Stimulated activated CD8-positive, alpha-beta memory T cell treated with anti-CD3 and anti-CD28 coated beads, Interleukin-2, amount 100 ng/mL, for 48 hours (primary cell): Measurements from ENCODE around the gene PLXNB2.

Experiments
- DNase-seq, 2 donors: peaks; one replicate each; pipeline ENCODE4 v3.0.0-alpha.2; 2020; ENCODE audit warnings: low read depth in 2 of 2

Gene PLXNB2

GRCh38 chr22:50227579-50228215 lies 79.7 kb downstream of the PLXNB2 start:
- no peak for DNase-seq

GRCh38 chr22:50226875-50227165 lies 80.6 kb downstream of the PLXNB2 start:
- DNase-seq = no peak

GRCh38 chr22:50226063-50226874 lies 81.2 kb downstream of the PLXNB2 start:
- DNase-seq = no peak

GRCh38 chr22:50225200-50225969 lies 82.1 kb downstream of the PLXNB2 start:
- no peak for DNase-seq
